T-helper 1 cell treated with Interleukin-12 subunit alpha and Interleukin-12 subunit beta and Interleukin-4 antibody, amounts not matched to agents 30 ng/mL and 1 ng/mL, for 36 hours (primary cell): ENCODE data around the gene ARAF. TPM values are rescaled to one million over a fixed set of nuclear protein-coding genes. Genes with fewer than 3 reads are reported as not detected.

Experiments used
- intact Hi-C: fragments of 100-400 bp; cut with micrococcal nuclease; formaldehyde crosslinking; loops from one replicate; pipeline ENCODE4 v1.15.1; 2024
- total RNA-seq: library from RNA; stranded (reverse); gene quantifications from 2 replicates; pipeline ENCODE4 v1.2.3, GENCODE V29; 2022

The ARAF gene
- total RNA-seq, 1 donor from 2014 or later = 93.8 TPM

GRCh38 chrX:47619486-47620302 lies 58.7 kb downstream of the ARAF start, which contains the start of gene SYN1:
SYN1 (minus strand) TSS chrX:47619857; CDS start chrX:47619728, 129 bp downstream.
- intact Hi-C loops = loop anchor here (1.0 to 2.0 kb wide), 4 partner anchors 31 to 58 kb away; partner anchors contain the start of genes ARAF, ELK1, TIMP1 and UXT

GRCh38 chrX:47620303-47620685 lies 59.3 kb downstream of the ARAF start:
- intact Hi-C loops = loop anchor here (1.0 to 2.0 kb wide), 3 partner anchors 31 to 59 kb away; partner anchors contain the start of genes ARAF, ELK1 and UXT

Other genes with a start within 250 kb of the ARAF start
- gene ZNF157, start 190.6 kb upstream of the ARAF start, total RNA-seq = 0.15 and 0.20 TPM in 2 replicates
- 10.9 and 14.5 TPM in 2 replicates for gene ZNF41, start 78.0 kb upstream of the ARAF start, total RNA-seq
- 123 and 125 TPM in 2 replicates for gene TIMP1, start 21.2 kb downstream of the ARAF start, total RNA-seq
- 0.17 and 1.1 TPM in 2 replicates for gene SYN1, start 58.7 kb downstream of the ARAF start, total RNA-seq
- gene CFP, start 68.7 kb downstream of the ARAF start, total RNA-seq = 25.2 and 26.9 TPM in 2 replicates
- 63.3 and 68.5 TPM in 2 replicates for gene ELK1, start 89.4 kb downstream of the ARAF start, total RNA-seq
- gene UXT, start 98.0 kb downstream of the ARAF start, total RNA-seq = 142 and 157 TPM in 2 replicates